GM18909 (cell line): ENCODE data around the gene STARD9.
"Not testable (repeated sequence)": the region's sequence is repeated elsewhere in the genome, so short reads cannot be mapped to it uniquely, and the experiment has no call there.

Source experiments
- ATAC-seq: cut with Tn5 transposase; IDR thresholded peaks from one replicate; pipeline ENCODE4 v1.9.1; 2021; ENCODE audit warnings: mild to moderate bottlenecking; ENCODE audit not compliant: unreplicated experiment, poor library complexity

The STARD9 gene

GRCh38 chr15:42742149-42742548 lies 166.7 kb downstream of the STARD9 start:
- ATAC-seq = no peak

- no peak for ATAC-seq
These were observed 168.8 kb downstream of the STARD9 start for GRCh38 chr15:42744195-42744594.

GRCh38 chr15:42749266-42749665 lies 173.9 kb downstream of the STARD9 start:
- no peak for ATAC-seq

- no peak for ATAC-seq
These were observed 174.9 kb downstream of the STARD9 start for GRCh38 chr15:42750306-42750705.

GRCh38 chr15:42759093-42759492 lies 183.7 kb downstream of the STARD9 start:
- no peak for ATAC-seq

- no peak for ATAC-seq
These were observed 185.4 kb downstream of the STARD9 start for GRCh38 chr15:42760759-42761158.

GRCh38 chr15:42761813-42762212 lies 186.4 kb downstream of the STARD9 start:
- ATAC-seq = not testable (repeated sequence)

- not testable (repeated sequence) for ATAC-seq
These were observed 188.8 kb downstream of the STARD9 start for GRCh38 chr15:42764154-42764731.

GRCh38 chr15:42766109-42766508 lies 190.7 kb downstream of the STARD9 start:
- ATAC-seq = not testable (repeated sequence)
